HG03378 (cell line): ENCODE results near the gene RIC1.
A peak's percentile ranks its signal among the peaks of the same experiment; 100 is the strongest.
"Not testable (repeated sequence)": the region's sequence is repeated elsewhere in the genome, so short reads cannot be mapped to it uniquely, and the experiment has no call there.

ENCODE experiments used
- ATAC-seq: cut with Tn5 transposase; IDR thresholded peaks from one replicate; pipeline ENCODE4 v1.9.1; 2021; ENCODE audit warnings: mild to moderate bottlenecking, moderate library complexity; ENCODE audit not compliant: unreplicated experiment

The RIC1 gene, protein sequence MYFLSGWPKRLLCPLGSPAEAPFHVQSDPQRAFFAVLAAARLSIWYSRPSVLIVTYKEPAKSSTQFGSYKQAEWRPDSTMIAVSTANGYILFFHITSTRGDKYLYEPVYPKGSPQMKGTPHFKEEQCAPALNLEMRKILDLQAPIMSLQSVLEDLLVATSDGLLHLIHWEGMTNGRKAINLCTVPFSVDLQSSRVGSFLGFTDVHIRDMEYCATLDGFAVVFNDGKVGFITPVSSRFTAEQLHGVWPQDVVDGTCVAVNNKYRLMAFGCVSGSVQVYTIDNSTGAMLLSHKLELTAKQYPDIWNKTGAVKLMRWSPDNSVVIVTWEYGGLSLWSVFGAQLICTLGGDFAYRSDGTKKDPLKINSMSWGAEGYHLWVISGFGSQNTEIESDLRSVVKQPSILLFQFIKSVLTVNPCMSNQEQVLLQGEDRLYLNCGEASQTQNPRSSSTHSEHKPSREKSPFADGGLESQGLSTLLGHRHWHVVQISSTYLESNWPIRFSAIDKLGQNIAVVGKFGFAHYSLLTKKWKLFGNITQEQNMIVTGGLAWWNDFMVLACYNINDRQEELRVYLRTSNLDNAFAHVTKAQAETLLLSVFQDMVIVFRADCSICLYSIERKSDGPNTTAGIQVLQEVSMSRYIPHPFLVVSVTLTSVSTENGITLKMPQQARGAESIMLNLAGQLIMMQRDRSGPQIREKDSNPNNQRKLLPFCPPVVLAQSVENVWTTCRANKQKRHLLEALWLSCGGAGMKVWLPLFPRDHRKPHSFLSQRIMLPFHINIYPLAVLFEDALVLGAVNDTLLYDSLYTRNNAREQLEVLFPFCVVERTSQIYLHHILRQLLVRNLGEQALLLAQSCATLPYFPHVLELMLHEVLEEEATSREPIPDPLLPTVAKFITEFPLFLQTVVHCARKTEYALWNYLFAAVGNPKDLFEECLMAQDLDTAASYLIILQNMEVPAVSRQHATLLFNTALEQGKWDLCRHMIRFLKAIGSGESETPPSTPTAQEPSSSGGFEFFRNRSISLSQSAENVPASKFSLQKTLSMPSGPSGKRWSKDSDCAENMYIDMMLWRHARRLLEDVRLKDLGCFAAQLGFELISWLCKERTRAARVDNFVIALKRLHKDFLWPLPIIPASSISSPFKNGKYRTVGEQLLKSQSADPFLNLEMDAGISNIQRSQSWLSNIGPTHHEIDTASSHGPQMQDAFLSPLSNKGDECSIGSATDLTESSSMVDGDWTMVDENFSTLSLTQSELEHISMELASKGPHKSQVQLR (N-terminal part only)

DNA sequence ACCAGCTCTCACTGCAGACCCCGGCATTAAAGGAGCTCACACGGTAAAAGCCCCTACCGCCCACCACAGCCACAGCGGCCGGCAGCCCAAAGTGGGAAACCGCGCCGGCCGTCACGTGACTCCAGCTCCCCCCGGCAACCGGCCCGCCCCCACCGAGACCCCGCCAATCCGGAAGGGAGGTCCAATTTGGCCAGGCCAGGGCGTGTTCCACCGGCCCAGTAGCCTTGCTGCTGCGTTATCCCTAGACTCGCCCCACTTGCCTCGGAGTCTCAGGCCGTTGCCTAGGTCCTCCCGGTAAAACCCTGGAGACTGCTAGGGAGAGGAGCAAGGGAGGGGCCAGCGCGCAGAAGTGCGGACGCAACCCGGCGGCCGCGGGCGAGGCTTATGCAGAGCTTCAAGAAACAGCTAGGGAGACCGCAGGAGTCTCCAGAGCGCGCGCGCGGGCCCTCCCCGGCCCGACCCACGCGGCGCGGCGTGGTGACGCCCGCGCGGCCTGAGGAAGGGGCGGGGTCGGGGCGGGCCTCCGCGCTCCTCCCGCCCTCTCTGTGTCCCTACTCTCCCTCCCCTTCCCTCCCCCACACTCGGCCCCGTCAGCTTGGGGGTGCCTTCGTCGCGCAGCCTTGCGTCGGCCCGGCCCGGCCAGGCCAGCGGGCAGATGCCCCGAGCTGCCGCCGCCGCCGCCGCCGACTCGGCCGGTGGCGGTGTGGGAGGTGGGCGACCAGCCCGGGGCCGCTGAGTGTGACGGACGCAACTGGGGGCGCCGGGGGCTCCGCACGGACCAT, at the start of gene RIC1:
RIC1 (plus strand) TSS at position 578 of the 782 bp plus-strand sequence; CDS start at position 781, 203 bp downstream.
- ATAC-seq = peak; percentile 40

DNA sequence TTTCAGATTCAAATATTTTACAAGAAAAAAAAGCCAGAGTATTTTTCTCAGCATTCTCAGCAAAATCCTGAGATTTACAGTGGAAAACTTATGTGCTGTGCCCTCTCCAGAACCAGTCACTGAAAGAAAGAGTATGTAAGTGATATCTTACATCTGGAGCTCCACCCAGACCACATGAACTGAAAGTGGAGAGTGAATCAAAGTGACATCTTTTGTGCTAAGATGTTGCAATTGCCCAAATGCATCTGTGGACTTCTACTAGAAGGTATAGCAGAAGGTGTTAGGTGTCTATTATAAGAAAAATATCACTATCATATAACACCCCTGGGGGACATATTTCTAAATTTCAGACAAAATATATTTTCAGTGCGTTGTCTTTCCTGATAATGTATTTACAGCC, 49.0 kb upstream of the RIC1 start:
- no peak for ATAC-seq

DNA sequence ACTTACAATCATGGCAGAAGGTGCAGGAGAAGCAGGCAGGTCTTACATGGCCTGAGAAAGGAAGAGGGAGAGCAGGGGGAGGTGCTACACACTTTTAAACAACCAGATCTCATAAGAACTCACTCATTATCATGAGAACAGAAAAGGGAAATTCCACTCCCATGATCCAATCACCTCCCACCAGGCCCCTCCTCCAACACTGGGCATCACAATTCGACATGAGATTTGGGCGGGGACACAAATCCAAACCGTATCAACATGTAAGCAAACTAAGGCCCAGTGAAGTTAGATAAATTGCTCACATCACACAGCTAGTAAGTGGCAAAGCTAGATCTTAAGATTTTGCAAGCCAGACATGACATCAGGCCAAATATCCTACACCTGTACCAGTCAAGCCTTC, 48.3 kb upstream of the RIC1 start:
- no peak for ATAC-seq

DNA sequence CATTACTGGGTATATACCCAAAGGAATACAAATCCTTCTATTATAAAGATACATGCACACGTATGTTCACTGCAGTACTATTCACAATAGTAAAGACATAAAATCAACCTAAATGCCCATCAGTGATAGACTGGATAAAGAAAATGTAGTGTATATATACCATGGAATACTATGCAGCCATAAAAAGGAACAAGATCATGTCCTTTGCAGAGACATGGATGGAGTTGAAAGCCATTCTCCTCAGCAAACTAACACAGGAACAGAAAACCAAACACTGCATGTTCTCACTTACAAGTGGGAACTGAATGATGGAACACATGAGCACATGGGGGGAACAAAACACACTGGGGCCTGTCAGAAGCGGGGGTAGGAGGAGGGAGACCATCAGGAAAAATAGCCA, 47.2 kb upstream of the RIC1 start:
- ATAC-seq = not testable (repeated sequence)

DNA sequence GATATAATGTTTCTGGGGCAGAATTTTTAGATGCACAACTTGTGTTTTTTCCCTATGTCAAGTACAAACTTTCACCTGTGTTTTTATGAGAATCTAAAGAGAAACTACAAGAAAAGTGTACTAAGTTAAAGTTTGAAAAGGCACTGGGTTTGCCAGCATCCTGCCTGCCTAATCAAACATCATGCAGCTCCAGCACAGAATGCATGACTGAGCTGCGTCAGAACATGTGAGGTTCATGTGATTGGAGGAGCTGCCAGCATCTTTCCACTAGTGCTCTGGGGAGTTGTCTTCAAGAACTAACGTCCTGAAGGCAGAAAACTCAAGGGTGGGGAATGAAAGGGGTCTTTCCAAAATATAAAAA, 46.1 kb upstream of the RIC1 start:
- ATAC-seq = peak; percentile 52

DNA sequence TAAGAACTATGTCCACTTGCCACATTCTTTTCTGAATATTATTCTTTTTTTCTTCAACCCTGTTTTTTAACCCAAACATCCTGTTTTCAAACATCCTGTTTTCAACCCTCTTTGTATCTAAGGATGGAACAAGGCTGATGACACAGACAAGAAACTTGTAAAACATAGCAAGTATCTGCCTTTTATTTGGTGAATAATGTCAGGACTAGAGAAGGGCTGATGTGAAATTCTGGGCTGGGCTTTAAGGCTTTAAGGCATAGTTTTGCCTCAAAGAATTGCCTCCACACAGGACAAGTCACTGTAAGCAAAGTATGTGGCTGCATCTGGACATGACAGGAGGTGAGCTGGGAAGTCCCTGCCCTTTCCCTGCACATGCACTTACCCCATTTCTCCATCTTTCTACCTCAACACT, 42.5 kb upstream of the RIC1 start:
- no peak for ATAC-seq

DNA sequence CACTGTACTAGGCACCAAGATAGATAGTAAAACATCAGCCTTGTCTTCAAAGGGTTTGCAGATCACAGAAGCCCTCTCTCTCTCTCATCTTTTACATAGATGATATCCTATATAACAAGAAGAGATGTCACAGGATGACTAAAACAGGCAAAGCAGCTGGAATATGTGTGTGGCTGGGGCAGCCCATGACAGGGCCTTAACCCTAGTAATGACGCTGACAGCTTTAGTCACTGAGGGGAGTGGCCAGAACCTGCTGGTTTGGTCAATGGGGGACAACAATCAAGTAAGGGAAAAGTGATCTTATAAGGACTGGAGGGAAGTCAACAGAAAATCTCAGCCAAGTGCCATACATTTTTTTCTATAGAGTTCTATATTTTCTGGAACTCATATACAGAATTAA, 41.9 kb upstream of the RIC1 start:
- ATAC-seq = no peak

DNA sequence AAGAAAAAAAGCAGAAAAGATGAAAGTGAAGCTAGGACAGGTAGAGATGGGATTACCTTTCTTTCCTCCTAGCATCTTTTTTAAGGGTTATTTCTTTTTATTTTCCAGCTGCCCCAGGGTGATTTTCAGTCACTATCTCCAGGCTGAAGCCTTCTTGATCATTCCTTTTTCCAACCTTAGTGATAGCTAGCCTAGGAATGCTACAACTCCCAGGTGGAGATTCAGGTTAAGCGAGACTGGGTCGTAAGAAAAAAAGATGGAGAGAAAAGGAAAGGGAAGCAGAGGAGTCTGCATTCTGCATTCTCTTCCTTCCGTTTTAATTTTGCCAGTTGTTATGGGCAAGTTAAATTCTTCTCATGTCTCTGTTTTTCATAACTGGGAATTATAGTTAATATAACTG, 36.7 kb upstream of the RIC1 start:
- no peak for ATAC-seq

DNA sequence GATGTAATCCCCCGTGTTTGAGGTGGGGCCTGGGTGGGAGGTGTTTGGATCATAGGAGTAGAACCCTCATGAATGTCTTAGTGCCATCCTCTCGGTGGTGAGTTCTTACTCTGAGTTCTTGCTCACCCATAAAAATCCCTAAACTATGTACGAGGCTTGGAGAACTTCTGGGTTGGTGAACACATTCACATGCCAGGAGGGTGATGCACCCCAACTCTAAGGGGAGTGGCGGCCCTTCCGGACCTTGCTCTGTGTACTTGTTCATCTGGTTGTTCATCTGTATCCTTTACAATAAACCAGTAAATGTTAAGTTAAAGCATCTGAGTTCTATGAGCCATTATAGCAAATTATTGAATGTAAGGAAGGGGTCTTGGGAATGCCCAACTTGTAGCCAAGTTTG, 36.0 kb upstream of the RIC1 start:
- no peak for ATAC-seq

DNA sequence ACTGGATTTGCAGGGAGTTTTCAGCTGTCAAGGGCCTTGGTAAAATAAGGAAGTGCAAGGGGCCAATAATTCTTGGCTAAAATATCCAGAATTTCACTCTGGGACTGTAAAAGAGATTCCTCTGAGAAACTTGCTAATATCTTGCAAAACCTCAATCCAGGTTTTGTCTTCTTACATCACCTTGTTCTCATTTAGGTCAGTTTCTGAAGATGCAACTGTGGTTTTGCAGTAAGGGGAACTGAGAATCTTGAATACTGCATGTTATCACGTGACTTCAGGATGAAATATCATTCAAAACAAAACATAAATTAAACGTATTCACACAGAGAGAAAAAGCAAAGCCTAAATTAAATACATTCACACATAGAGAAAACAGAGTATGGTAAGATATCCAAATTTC, 35.0 kb upstream of the RIC1 start:
- peak; percentile 71 for ATAC-seq

DNA sequence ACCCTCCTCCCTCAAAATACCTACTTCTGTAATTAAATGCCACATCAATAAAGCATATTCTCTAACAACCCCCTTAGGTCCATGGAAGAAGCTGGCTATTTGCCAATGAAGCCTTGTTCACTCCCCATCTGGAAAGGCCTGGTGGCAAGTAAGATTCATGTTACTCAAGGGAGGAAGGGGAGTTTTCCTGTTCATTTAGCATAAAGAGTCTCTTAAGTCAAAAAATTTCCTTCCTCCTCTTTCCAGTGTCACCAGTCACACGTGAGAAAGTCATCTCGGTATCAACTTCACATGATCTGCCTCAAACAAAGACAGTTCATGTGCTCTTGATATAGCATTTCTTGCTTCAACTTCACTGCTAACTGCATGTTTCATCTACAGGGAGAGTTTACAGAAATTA, 32.7 kb upstream of the RIC1 start:
- no peak for ATAC-seq

DNA sequence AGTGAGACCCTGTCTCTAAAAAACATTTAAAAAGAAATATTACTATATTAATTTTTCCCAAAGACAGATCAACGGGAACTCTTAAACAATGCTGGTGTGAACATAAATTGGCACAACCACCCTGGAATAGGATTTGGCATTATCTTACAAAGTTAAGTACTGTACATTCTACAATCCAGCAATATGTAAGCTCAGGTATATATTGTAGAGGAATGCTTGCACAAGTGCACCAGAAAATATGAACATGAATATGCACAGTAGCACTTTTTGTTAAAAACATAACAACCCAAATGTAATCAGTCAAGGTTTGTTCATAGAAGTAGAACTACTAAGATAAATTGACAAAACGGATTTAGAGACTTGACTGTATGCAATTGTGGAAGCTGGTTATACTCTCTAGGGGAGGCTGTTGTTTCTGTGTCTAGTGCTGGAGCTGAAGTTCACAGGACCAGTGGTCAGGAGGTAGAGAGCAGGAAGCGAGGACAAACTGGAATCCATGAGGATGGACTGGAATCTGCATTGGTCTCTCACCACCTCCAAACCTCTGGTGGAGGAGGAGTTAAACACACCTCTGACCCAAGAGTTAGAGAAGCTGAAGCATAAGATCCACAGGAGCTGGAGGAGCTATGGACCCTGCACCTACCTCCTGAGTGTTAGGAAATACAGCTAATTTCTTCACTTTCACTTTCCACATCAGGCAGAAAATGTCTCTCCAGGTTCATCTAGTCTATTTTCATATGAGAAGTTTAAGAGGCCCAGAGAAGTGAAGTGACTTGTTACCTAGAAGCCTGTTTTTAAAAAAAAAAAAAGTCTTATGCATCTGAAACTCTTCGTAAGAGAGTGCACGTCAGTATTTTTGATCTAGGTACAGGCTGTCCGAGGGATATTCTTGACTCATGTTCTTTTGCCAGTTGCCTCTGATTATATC, 20.3 kb upstream of the RIC1 start:
- ATAC-seq = no peak

DNA sequence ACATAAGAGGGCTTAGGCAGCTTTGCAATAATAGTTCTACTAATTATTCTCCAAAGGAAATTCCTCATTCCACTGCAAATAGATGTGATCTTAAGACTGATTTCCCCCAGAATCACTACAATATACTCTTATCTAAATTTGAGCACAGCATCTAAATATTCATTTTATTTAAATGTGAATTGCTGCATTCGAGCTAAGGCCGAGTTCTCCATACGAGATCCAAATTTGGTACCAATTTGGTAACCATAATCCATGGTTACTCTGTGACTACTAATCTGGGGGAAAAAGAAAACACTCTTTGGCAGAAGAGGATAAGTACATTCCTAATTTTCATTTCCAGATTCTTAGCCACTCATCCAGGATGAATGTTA, 19.7 kb upstream of the RIC1 start:
- no peak for ATAC-seq

DNA sequence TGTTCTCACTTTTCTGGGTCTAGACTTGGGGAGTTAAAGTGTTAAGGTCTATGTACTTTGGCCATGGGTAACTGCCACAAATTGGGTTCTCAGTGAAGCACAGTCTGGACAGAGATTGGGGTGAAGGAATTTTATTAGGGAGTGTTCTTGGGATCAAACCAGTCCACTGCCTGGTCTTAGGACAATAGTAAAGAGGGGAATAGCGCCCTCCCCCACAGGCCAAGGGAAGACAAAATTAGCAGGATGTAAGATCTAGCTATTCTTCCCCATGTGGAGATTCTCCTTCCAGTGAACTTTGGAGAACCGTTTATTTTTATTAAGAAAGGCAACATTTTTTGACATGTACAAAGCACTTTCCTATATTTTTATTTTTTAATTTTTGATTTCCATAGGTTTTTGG, 18.4 kb upstream of the RIC1 start:
- no peak for ATAC-seq

DNA sequence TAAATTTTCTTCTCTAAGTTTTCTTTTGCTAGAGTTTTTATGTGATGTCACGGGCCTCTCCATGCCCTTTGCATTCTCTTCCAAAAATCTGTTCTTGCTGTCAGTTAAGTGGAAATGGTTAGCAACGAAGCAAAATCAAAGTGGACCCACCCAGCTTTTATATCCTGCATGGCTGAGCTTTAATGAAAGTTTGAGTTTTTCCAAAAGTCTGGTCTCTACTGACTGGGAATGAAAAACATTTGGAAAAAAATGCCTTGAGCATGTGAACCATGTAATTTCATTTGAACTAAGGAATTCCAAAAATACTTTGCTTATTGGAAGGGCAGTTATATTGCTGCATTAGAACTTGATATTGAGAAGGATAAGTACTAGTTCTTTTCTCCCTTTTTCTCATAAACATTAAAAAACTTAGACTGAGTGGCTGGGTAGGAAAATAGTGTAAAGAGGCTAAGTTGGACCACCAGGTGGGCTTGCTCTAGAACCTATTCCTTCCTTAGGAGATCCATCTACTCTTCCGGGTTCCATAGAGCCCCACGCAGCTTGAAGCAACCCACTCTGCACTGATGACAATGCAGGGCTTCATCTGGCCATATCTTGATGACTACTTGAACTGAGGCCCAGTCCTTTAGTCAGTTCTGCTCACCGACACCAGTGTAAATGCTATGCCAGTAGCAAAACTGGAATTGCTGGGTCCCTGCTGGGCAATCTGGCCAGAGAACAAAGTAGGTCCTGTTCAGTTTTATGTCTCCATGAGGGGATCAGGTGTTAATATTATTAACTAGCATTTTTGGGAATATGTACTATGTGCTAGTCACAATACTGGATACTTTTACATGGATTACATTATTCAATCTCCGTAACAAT, 17.4 kb upstream of the RIC1 start:
- no peak for ATAC-seq

DNA sequence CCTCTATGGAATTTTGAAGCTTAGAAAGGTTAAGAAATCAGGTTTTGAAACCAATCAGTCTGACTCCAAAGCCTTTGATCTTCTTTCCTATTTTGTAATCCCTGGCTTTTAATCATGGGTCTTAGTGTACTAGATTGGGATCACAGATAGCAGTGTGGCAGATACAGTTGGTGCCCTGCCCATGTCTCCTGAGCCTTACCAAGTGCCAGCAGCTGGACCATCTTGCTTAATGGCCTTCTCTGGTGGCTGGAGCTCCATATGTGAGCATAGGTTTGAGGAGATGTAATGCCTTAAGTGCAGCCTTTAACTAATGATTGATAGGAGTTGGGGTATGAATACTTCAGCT, 16.7 kb upstream of the RIC1 start:
- no peak for ATAC-seq

DNA sequence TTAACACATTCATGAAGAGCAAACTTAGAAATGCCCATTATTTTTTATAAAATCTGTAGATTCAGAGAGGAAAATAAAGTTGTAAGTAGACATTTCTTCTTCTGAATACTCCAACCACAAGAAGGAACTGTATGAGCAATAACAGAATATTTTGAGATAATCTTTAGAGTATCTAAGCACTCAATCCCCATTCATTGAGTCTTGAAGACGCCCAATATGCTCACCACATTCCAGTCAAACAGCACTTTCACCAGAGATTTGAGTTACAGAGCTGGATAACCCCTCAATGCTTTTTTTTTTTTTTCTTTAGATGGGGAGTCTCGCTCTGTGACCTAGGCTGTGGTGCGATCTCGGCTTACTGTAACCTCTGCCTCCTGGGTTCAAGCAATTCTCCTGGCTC, 14.7 kb upstream of the RIC1 start:
- ATAC-seq = no peak

DNA sequence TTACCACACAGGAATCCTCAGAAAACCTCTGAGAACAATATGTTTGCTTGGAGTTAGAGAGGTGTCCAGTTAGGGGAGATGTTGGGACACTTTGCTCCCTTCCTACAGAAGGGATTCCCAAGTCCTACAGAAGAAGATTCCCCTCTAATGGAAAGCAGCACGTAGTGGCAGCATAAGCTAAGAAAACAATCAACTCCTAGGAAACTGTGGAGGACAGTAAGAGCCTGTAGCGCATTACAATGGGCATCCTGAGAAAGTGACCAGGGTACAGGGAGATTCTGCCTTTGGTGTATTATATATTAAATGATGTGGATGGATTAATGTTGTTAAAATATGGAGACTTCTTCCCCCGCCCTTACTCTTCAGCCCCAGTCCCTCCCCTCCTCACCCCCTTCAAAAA, 13.9 kb upstream of the RIC1 start:
- ATAC-seq = no peak

DNA sequence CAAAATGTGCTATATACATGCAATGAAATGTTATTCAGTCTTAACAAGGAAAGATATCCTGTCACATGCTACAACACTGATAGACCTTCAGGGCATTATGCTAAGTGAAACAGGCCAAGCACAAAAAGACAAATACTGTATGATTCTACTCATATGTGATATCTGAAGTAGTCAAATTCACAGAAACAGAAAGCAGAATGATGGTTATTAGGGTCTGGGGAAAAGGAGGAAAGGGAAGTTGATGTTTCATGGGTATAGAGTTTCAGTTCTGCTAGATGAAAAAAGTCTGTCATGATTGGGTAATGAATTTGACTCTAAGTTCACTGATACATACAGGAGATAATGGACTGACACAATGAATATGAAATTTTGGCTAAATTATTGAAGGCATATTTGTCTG, 11.2 kb upstream of the RIC1 start:
- peak; percentile 96 for ATAC-seq
